SH-SY5Y (cell line): ENCODE measurements around the gene NEDD4L.

ENCODE experiments used
- GATA2 ChIP-seq: IDR thresholded peaks from 2 replicates; pipeline ENCODE4 v1.6.1; 2011; ENCODE audit warnings: mild to moderate bottlenecking, low read depth, low read length
- GATA3 ChIP-seq: IDR thresholded peaks from 2 replicates; pipeline ENCODE4 v1.6.1; 2011; ENCODE audit warnings: low read depth, mild to moderate bottlenecking, low read length, moderate library complexity

The NEDD4L gene

GRCh38 chr18:58195278-58195765, 151.3 kb downstream of the NEDD4L start:
- no peak for TF ChIP-seq GATA3
- no peak for TF ChIP-seq GATA2

- TF ChIP-seq GATA3 (no peak), GATA2 (no peak)
Measured at GRCh38 chr18:58196164-58196563, 152.1 kb downstream of the NEDD4L start.

- TF ChIP-seq GATA2 (no peak), GATA3 (no peak)
Measured at GRCh38 chr18:58196881-58197872, 153.2 kb downstream of the NEDD4L start.

- TF ChIP-seq GATA3 (no peak), GATA2 (no peak)
Measured at GRCh38 chr18:58201268-58201667, 157.2 kb downstream of the NEDD4L start.

- peak; percentile 75 for TF ChIP-seq GATA2
- 0 out of 2 replicates have a peak, but pooled peaks have one; percentile 33 for TF ChIP-seq GATA3
Measured at GRCh38 chr18:58201733-58202730, 158.0 kb downstream of the NEDD4L start.

GRCh38 chr18:58204776-58205442, 160.9 kb downstream of the NEDD4L start:
- no peak for TF ChIP-seq GATA3

GRCh38 chr18:58205443-58206160, 161.6 kb downstream of the NEDD4L start:
- TF ChIP-seq GATA3, result no peak
- TF ChIP-seq GATA2, result no peak

GRCh38 chr18:58207520-58208152, 163.6 kb downstream of the NEDD4L start:
- TF ChIP-seq GATA3 (no peak), GATA2 (no peak)

- TF ChIP-seq GATA2, result no peak
- no peak for TF ChIP-seq GATA3
Measured at GRCh38 chr18:58208207-58208932, 164.3 kb downstream of the NEDD4L start.

- no peak for TF ChIP-seq GATA2
Measured at GRCh38 chr18:58209326-58209725, 165.3 kb downstream of the NEDD4L start.

- no peak for TF ChIP-seq GATA3
- TF ChIP-seq GATA2, result no peak
Measured at GRCh38 chr18:58211510-58211909, 167.5 kb downstream of the NEDD4L start.

- TF ChIP-seq GATA2 (no peak), GATA3 (no peak)
Measured at GRCh38 chr18:58212274-58212673, 168.2 kb downstream of the NEDD4L start.
